KG1 (cell line): ENCODE measurements around the gene MAD1L1.

ENCODE experiments used
- DNase-seq: peaks from one replicate; lab custom pipeline; 2025; lab: John Stamatoyannopoulos, UW

The MAD1L1 gene

DNA sequence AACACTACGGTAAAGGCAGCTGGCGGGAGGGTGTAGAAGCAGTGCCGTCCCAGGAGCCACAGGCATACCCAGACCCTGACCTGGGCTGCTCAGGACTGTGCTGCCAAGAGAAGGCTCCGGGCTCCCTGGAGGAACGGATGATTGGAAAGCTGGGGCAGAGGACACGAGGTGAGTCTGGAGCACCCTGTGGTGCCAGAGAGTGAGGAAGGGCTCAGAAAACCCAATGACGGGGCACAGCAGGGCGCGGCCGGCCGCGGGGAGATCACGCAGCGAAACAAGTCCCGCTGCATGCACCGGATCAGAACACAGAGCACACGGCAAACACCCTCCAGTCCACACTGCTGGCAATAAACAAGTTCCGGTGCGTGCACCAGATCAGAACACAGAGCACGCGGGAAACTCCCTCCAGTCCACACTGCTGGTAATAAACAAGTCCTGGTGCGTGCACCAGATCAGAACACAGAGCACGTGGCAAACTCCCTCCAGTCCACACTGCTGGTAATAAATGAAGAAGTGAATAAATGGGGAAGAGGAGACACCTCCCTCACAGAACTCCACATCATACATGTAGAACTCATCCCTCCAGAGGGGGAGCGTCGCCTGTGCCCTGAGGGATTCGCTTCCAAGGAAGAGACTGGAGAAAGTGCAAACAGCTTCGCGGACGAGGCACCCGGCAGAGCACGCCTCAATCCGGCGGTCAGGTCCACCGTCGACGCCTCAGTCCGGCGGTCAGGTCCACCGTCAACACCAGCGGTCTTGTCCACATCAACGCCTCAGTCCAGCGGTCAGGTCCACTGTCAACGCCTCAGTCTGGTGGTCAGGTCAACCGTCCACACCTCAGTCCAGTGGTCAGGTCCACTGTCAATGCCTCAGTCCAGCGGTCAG lies 265.0 kb downstream of the MAD1L1 start:
- DNase-seq: no peak

DNA sequence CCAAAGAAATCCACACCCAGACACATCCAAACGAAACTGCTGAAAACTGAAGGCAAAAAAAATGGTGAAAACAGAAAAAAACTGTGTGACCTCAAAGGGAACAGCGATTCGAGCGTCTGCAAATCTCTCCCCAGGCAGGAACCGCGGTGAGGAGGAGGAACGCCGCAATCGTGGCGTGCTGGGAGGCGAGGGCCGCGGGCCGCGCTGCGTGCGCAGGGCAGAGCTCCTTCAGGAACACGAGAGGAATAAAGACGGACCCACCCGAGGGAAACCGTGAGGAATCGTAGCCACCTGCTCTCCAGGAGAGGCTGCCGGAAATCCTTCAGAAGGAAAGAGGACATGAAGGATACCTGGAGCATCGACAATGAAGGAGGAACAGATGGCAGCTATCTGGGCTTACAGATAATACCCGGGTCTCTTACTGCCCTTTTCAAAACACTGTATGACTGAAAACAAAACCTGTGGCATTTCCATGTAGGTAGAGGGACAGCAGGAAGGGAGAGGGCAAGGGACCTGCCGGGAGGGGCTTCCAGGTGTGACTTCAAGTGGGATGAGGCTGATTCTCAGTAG lies 266.0 kb downstream of the MAD1L1 start:
- no peak for DNase-seq

DNA sequence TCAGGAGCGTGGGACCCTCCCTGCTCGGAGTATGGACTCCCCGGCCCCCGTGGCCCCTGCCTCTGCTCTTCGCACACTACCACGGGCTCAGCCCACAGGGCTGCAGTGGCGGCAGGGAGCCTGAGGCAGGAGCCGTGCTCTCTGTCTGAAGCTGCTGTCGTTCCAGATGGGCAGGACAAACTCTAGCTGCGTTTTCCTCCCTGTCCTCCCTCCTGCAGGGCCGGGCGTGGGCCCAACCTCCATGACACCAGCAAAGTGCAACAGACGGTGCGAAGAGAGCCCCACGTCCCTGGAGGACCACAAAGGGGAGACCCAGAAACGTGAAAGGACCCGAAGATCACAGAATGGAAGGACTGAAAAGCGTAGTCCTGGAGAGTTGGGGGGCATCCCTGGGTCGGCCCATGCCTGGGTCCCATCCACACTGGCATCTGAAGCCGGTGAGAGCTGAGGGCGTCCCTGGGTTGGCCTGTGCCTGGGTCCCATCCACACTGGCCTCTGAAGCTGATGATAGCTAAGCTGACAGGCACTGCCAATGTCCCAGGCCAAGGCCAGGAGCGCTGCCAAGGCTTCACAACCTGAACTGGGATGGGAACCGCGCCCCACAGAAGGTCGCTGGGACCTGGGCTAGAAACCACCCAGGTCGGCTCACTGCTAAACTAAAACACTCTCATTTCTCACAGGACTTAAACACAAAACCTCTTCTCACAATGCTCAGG lies 267.0 kb downstream of the MAD1L1 start:
- no peak for DNase-seq

DNA sequence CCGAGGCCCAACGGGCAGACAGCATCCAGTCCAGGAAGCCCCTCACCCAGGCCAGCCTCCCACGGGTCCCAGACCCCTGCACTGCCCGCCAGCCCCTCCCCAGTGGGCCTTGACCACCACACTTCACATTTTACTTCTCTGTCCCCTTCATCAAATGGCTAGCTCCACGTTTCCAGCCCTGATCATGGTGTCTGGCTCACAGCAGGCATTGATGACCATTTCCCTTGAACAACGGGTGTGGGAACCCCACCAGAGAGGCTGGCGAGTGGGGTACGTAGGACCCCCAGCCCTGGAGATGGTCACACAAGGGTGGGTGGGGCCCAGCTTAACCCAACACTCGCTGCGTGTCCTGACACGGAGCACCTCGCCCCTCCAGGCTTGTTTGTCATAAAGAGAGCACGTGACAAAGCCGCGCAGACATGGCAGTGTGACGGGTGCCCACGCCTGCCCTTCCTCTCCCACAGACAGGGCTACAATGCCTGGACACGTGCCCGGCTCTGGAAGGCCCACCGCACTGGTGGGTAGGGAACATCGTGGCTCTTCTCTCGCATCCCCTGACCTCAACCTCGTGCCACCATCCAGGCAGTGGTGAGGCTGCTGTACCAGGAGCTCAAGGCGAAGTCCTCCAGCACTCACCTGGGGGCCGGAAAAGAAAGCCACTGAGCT lies 267.7 kb downstream of the MAD1L1 start:
- DNase-seq: no peak

DNA sequence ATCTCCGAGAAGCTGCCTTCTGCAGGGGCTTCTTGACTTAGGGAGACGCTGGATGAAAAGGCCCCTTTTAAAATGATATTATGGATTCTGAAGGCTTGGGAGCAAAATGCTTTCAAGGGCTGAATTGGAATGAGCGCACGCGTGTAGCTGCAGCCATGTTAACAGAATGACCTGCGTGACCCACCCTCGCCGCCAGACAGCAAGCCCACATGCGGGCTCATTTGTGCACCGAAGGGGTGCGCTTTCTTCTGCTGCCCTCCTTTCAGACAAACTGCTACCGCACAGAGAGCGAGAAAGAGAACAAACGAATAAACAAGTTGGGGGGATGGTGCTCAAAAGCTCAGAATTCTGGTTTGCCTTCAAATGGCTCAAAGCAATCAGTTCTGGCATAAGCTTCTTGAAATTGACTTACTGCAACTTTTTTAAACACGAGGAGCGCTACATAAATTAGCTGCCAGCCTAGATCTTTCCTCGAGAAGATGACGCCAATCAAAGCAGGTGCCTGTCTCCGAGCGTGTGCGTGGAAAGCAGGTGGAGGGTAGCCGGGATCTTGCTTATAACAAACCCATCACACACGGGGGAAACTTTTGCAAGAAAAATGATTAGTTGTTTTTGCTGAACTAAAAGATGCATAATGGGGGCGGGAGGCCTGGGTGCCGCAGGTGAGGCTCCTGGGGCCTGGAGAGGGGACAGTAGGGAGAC lies 268.4 kb downstream of the MAD1L1 start:
- no peak for DNase-seq

DNA sequence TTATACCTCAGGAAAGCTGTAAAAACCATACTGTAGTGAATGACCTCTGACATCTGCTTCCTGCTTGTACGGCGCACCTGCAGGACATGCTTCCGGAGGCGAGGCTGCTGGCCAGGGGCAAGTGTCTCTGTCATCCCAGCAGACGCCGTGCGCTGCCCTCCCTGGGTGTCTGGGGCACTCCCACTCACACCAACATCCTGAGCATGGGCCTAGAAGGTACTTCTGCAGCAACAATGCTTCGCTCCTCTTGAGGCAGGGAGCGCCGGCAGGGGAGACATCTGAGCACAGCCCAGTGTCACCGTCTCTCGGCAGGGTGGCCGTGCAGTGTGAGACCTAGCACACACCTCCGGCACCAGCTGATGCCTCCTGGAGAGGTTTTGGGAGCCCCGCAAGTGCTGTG lies 269.2 kb downstream of the MAD1L1 start:
- DNase-seq: no peak

DNA sequence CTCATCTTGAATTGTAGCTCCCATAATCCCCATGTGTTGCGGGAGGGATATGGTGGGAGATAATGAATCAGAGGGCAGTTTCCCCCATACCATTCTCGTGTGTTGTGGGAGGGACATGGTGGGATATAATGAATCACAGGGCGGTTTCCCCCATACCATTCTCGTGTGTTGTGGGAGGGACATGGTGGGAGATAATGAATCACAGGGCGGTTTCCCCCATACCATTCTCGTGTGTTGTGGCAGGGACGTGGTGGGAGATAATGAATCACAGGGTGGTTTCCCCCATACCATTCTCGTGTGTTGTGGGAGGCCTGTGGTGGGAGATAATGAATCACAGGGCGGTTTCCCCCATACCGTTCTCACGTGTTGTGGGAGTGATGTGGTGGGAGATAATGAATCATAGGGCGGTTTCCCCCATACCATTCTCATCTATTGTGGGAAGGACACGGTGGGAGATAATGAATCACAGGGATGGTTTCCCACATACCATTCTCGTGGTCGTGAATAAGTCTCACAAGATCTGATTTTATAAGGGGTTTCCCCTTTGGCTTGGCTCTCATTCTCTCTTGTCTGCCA lies 271.0 kb downstream of the MAD1L1 start:
- DNase-seq: no peak

DNA sequence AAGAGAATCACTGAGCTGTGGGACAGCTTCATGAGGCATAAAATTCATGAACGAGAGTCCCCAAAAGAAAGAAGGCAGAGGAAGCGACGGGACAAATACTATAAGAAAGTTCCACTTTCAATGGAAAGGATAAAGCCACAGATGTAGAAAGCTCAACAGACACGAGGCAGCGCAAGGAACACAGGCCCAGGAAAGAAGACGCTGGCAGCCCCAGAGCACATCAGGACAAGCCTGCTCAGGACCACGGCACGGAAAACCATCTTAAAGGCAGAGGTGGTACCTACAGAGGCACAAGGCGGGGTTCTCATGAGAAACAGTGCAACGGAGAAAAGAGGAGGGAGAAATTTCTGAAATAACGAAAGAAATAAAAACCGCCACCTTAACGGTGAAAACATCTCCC lies 273.4 kb downstream of the MAD1L1 start:
- DNase-seq: no peak

DNA sequence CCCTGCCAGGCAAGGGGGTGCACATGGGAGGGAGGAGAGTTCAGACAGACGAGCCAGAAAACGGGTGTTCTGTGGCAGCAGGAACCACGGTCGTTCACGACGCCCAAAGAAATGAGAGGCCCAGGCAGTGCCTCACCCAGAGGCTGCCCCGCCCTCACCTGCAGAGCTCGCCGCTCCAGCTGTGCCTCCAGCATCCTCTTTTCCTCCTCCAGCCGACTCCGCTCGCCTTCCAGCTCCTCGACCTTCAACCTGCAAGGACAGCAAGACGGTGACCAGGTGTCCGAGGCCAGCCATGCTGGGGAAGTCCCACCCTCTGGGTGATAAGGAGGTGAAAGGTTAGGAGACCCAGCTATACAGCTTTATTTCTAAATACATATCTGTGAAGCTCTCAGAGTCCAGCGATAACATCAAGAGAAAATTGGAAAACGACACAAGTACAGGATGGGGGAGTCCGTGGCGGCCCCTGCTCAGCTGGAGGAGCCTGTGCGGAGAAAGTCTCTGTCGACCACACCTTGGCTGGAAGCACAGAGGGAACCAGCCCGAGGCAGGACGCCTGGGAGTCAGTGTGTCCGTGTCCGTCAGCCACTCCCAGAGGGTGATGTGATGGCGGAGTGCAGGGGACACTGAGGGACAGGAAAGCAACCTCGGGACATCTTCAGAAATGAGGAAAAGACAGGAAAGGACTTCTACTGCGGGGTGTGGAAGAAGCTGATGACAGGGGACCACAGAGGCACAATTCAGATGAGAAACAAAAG lies 275.1 kb downstream of the MAD1L1 start:
- no peak for DNase-seq

DNA sequence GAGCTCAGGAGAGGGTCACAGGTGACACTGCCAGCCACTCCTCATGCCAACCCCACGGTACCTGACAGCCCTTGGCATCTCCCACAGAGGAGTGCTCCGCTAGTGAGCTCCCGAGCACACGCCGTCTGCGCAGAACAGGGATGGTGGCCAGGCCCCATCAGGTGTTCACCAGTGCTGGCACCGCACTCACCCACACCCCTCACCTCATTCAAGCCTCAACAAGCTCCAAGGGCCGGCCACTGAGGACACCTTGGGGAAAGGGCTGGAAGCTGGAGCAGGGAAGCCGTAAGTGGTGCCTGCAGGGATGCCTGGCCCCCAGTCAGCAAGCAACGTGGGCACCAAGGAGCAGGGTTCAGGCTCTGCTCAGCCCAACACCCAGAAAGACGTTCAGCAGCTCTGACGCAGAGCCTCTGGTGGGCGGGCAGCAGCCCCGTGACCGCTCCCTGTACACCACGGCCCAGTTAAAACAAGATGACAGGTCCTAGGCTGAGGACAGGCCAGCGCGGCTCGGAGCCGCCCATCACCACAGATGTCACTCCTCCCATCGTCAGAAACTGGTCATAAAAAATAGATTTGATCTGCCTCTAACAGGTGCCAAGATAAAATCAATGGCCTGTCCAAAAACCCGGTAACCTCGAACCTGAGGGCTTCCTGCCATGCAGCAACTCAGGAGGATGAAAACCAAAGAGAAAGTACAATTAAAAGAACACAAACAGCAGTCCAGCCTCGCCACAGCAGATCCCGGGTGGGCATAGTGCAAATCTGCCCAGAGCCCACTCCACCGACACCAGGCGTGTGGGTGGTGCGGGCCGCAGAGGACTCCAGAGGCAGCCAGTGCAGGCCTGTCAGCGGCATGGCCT lies 275.9 kb downstream of the MAD1L1 start:
- no peak for DNase-seq

DNA sequence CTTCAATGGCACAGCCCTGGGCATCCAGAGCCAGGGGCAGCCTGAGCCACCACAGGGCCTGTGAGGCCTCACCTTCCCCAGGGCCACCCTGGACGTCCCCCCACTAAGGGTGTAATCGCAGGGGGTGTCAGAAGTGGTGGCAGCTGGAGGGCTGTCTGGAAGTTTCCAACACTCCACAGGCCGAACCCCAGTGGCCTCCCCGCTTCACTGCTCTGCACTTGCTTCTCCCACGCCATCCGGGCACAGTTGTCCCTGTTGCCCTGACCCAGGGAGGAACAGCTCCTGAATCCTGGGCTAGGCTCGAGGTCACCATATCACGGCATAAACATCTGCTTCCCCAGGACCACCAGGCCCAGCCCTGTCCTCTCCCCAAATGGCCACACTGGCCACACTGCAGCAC lies 276.6 kb downstream of the MAD1L1 start:
- no peak for DNase-seq

DNA sequence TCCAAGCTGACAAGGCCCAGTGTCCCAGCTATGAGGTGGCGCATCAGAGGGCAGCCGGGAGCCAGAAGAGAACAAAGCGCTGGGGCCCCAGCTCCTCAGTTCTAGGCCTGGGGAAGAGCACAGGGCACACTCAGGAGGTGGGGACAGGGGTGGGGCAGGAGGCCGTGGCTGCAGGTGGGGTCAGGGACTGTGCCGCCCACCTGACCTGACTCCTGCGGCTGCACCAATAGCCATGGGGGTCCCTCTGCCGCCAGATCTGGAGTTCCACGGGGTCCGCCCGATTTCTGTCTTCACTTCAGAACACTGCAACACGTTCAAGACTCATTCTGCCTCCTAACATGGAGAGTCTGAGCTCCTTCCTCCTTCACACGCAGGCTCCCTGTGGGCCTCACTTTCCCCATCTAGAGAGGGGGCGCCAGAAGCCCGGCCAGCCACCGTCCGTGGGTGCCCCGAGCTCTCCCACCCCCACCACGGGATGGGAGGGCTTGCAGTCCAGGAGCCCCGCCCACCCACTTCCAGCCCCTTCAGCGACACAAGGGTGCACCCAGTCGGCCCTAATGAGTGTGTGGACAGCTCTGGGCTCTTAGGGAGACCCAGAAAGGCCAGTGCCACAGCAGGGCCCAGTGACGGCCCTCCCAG lies 278.3 kb downstream of the MAD1L1 start:
- DNase-seq: no peak

DNA sequence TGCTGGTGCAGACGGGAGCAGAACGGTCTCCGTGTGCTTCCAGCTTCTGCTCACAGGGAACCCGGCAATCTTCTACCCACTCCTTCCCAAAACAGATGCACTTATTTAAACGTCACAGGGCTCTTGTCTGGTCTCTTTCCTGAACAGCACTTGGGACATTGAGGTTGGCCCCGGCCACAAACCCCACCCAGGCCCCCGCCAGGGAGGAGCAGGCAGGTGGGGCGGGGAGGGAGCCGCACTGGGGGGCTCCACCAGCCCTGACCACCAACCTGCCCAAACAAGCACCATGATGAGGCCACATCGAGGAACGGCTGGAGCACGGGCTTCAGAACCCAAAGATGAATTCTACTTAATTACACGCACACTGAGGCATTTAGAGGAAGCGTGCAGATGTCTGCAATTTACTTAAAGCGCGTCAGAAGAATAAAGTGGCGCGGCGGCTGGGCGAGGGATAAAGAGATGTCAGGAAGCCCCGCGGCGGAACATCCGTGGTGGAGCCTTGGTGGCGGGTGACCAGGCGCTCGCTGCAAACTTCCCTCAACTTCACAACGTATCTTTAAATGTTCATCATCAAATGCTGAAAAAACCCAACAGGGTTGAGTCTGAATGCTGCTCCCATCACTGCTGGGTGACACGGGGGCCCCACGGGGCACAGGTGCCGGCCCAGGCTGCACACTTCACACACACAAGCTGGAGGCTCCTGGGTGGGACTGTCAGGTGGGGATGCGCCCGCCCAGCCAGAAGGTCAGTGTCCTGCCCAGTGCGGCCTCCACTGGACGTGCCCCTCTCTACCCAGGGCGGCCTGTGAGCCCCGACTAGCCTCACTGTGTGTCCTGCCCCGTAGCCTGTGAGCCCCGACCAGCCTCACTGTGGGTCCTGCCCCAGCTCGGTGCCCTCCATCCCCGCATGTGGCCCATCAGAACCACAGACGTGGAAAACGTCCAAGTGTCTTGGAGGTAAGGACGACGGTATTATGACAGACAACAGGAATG lies 279.2 kb downstream of the MAD1L1 start:
- no peak for DNase-seq

DNA sequence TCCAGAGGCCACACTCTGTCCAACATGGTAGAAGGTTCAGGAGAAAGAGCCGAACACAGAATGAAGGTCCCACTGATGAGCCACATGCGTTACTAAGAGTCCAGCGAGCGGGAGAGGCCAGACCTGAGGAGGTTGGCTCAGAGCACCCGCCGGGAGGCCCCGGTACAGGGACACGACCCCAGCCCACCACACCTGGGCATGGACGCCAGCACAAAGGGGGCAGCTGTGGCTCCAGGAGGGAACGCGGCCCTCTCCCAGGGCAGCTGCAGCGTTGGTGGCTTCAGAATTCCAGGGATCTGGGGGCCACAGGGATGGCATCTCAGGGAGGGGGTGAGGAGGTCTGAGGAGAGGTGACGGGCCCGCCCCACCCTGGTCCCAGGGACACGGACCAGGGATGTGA lies 280.0 kb downstream of the MAD1L1 start:
- DNase-seq: no peak

DNA sequence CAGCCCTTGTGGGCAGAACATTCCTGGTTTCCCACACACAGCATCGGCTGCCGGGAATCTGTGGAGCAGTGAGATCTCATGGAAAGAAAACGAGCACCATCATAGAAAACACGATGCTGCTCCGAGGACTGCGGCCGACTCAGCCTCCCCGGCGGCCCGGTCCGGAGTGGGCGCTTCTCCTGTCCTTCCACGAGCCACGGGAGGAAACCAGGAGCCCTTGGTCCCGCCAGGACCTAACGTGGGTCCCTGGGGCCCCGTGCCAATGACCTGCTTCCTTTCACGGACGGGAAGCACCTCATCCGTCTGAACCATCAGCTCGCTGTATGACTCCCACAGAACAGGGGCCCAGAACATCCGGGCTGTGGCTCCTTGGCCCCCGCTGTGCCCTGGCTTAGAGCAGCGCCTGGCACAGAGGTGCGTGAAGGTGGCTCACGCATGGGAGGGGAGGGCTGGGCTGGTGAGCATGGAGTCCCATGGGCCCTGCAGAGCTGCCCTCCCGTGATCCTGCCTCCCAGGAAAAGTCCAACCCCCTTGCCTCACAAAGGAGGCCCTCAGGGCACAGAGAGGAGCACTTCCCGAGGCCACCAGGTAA lies 280.5 kb downstream of the MAD1L1 start:
- DNase-seq: no peak

DNA sequence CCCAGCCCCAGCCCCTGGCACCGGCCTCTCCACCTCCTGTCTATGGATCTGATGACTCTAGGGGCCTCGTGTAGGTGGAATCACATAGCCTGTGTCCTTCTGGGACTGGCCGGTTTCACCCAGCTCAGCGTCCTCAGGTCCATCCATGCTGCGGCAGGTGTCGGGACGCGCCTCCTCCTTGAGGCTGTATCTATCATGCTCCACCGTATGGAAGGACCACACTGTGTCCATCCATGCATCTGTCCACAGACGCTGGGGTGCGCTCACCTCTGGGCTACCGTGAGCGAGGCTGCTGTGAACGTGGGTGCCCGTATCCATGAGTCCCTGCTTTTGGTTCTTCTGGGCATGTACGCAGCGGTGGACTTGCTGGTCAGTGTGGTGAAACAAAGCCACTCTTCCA lies 281.1 kb downstream of the MAD1L1 start:
- no peak for DNase-seq

DNA sequence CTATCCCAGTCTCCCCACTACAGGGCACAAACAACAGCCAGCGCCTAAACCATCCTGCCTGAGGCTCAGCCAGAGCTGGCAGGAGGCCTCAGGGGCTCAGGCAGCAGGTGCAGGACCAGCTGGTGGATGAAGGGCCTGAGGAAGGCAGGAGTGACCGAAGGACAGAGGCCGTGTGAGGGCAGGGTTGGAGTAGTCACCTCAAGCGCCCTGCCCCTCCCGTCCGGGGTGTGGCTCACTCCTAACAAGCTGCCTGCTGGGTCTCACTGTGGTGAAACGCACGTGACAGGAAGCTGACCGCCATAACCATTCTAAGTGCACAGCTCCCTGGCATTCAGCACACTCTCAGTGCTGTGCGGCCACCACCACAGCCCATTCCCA lies 281.6 kb downstream of the MAD1L1 start:
- DNase-seq: no peak
